Testis (tissue), 2 donors: Measurements from ENCODE around the gene FARP2.

Source experiments
- POLR2A ChIP-seq: fragments of 450-650 bp; IDR thresholded peaks from one replicate; pipeline ENCODE4 v1.6.1; 2017; ENCODE audit warnings: antibody characterized with exemption, mild to moderate bottlenecking, moderate library complexity
- TF ChIP-seq, protein P1 (sequence below), 3 experiments: fragments of 450-650 bp in 2 of 3; fragments of 200-600 bp in 1 of 3; sonication (generic) in 1 of 3; IDR thresholded peaks; one replicate each; pipeline ENCODE4 v1.5.1; 2016 to 2019; ENCODE audit warnings: antibody characterized with exemption in 3 of 3, mild to moderate bottlenecking in 2 of 3, moderate library complexity in 1 of 3

DNA sequence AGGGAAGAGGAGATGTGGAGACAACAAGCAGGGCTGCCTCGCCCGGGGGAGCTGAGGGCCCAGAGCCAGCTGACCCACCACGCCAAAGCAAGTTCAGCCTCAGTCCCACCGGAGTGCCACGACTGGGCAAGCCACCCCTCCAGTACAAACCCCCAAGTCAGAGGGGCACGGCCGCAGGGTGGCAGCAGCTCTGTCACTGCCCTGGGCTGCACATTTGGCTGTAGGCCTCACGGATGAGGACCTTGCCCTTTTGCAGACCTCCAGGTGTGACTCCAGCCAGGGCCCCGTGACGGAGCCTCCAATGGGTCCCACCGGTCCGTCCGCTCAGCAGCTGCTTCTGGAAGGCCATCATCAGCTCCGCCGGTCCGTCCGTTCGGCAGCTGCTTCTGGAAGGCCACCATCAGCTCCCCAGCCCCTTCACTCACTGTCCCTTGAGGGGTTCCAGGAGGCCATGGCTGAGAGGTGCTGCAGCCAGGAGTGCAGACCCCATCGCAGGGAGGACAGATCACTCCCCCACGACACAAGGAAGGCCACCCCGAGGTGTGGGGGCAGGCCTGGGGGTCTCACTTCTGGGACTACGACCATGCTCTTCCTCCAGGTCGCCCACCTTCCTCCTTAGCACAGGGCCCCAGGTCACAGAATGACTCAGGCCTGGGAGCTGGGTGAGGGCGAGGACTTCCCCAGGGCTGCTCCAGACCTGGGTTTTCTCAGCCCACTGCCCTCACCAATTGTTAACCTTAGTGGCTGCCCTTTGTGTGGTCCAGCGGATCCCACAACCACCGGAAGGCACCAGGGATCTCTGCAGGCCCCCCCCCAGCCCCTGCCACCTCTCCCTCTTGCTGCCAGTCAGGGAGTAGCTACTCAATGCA, 176.9 kb downstream of the FARP2 start:
- TF ChIP-seq POLR2A = no peak
- TF ChIP-seq, protein P1, sequence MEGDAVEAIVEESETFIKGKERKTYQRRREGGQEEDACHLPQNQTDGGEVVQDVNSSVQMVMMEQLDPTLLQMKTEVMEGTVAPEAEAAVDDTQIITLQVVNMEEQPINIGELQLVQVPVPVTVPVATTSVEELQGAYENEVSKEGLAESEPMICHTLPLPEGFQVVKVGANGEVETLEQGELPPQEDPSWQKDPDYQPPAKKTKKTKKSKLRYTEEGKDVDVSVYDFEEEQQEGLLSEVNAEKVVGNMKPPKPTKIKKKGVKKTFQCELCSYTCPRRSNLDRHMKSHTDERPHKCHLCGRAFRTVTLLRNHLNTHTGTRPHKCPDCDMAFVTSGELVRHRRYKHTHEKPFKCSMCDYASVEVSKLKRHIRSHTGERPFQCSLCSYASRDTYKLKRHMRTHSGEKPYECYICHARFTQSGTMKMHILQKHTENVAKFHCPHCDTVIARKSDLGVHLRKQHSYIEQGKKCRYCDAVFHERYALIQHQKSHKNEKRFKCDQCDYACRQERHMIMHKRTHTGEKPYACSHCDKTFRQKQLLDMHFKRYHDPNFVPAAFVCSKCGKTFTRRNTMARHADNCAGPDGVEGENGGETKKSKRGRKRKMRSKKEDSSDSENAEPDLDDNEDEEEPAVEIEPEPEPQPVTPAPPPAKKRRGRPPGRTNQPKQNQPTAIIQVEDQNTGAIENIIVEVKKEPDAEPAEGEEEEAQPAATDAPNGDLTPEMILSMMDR (IDR thresholded peaks at IDR 0.05) = no peak
